DND-41 (cell line): Measurements from ENCODE around the gene FRMPD4.
A peak's percentile ranks its signal among the peaks of the same experiment; 100 is the strongest.

Source experiments
- ATAC-seq: fragments of 200-7000 bp; cut with Tn5 transposase; 3 replicates; pipeline ENCODE4 v1.9.1; 2021; ENCODE audit warnings: low read depth; ENCODE audit not compliant: insufficient read depth
- DNase-seq: peaks from one replicate; pipeline ENCODE4 v3.0.0-alpha.2; 2020
- H2AFZ ChIP-seq: 2 replicates; pipeline ENCODE4 v1.6.0; 2012; ENCODE audit warnings: low read depth, low read length
- H3K27ac ChIP-seq: 2 replicates; pipeline ENCODE4 v1.5.1; 2012; ENCODE audit warnings: low read length, inconsistent platforms
- H3K27me3 ChIP-seq: fragments of 200-600 bp; sonication (generic); 2 replicates; pipeline ENCODE4 v1.6.0; 2012; ENCODE audit warnings: low read length, mild to moderate bottlenecking, inconsistent platforms; ENCODE audit not compliant: insufficient read depth, poor library complexity
- H3K36me3 ChIP-seq: 2 replicates; pipeline ENCODE4 v1.5.1; 2012; ENCODE audit warnings: low read length, inconsistent platforms; ENCODE audit not compliant: insufficient read depth
- H3K4me1 ChIP-seq: 2 replicates; pipeline ENCODE4 v1.5.1; 2012; ENCODE audit warnings: mild to moderate bottlenecking, low read length; ENCODE audit not compliant: insufficient read depth
- H3K4me2 ChIP-seq: 2 replicates; pipeline ENCODE4 v1.6.0; 2012; ENCODE audit warnings: mild to moderate bottlenecking, moderate library complexity, low read length, inconsistent platforms; ENCODE audit not compliant: insufficient read depth
- H3K4me3 ChIP-seq, 2 experiments: fragments of 200-600 bp in 1 of 2; shearing (Covaris generic) in 1 of 2; 2 replicates each; pipeline ENCODE4 v1.5.1; 2012 to 2016; ENCODE audit warnings: inconsistent platforms in 2 of 2, low read length in 2 of 2, mild to moderate bottlenecking in 2 of 2, low read depth in 1 of 2, moderate library complexity in 1 of 2
- H3K79me2 ChIP-seq: 2 replicates; pipeline ENCODE4 v1.6.0; 2012; ENCODE audit warnings: low read length, inconsistent platforms; ENCODE audit not compliant: insufficient read depth
- H3K9ac ChIP-seq: 2 replicates; pipeline ENCODE4 v1.6.0; 2012; ENCODE audit warnings: low read depth, mild to moderate bottlenecking, inconsistent platforms, low read length, moderate library complexity
- H3K9me3 ChIP-seq: 2 replicates; pipeline ENCODE4 v1.5.1; 2012; ENCODE audit warnings: low read length, moderate library complexity, mild to moderate bottlenecking, inconsistent platforms; ENCODE audit not compliant: insufficient read depth, severe bottlenecking
- H4K20me1 ChIP-seq: 2 replicates; pipeline ENCODE4 v1.6.0; 2012; ENCODE audit warnings: low read length; ENCODE audit not compliant: insufficient read depth
- CTCF ChIP-seq: IDR thresholded peaks from 2 replicates; pipeline ENCODE4 v1.5.1; 2012; ENCODE audit warnings: borderline replicate concordance, low read length, moderate library complexity, mild to moderate bottlenecking; ENCODE audit not compliant: poor library complexity, severe bottlenecking; ENCODE audit errors: extremely low read depth
- EZH2 ChIP-seq: IDR thresholded peaks from 3 replicates; pipeline ENCODE4 v1.6.1; 2012; ENCODE audit warnings: borderline replicate concordance, low read depth, mild to moderate bottlenecking, moderate library complexity, low read length, inconsistent platforms; ENCODE audit not compliant: severe bottlenecking

FRMPD4 gene

GRCh38 chrX:12768491-12768890, 630.2 kb downstream of the FRMPD4 start:
- H4K20me1 ChIP-seq, result no peaks in the 10 kb centered on the region
- H3K27me3 ChIP-seq, result no peaks in the 10 kb centered on the region
- no peaks in the 10 kb centered on the region for H3K4me1 ChIP-seq
- DNase-seq (no peak), ATAC-seq (no peak; the same call in 2 of the 3 replicates)
- H3K36me3 ChIP-seq, result no peaks in the 10 kb centered on the region
- no peak overlapping the region for H3K27ac ChIP-seq
- H3K9me3 ChIP-seq, result no peaks in the 10 kb centered on the region
- no peak overlapping the region for H3K4me2 ChIP-seq
- H3K9ac ChIP-seq, result no peak overlapping the region
- H2AFZ ChIP-seq, result no peak overlapping the region
- TF ChIP-seq CTCF, result no peak
- TF ChIP-seq EZH2, result no peak
- H3K4me3 ChIP-seq, result no peak overlapping the region
- H3K79me2 ChIP-seq, result no peaks in the 10 kb centered on the region

- H3K4me2 ChIP-seq, result no peak overlapping the region
- H3K36me3 ChIP-seq, result no peaks in the 10 kb centered on the region
- H3K27me3 ChIP-seq, result no peaks in the 10 kb centered on the region
- H3K9me3 ChIP-seq, result no peaks in the 10 kb centered on the region
- H3K9ac ChIP-seq, result no peak overlapping the region
- peak; percentile 61 for TF ChIP-seq CTCF
- TF ChIP-seq EZH2, result no peak
- H3K4me1 ChIP-seq, result no peaks in the 10 kb centered on the region
- H4K20me1 ChIP-seq, result no peaks in the 10 kb centered on the region
- no peak overlapping the region for H2AFZ ChIP-seq
- H3K27ac ChIP-seq, result no peak overlapping the region
- ATAC-seq (peak; percentile 67), DNase-seq (no peak)
- no peak overlapping the region for H3K4me3 ChIP-seq
- no peaks in the 10 kb centered on the region for H3K79me2 ChIP-seq
Measured at GRCh38 chrX:12770440-12770839, 632.2 kb downstream of the FRMPD4 start.

- DNase-seq, result peak; percentile 11
- TF ChIP-seq EZH2, result no peak
- TF ChIP-seq CTCF, result peak; percentile 56
- H3K36me3 ChIP-seq, result no peaks in the 10 kb centered on the region
- H3K4me3 ChIP-seq, result no peak overlapping the region
- H3K27me3 ChIP-seq, result no peaks in the 10 kb centered on the region
- no peaks in the 10 kb centered on the region for H3K9me3 ChIP-seq
- no peak overlapping the region for H3K27ac ChIP-seq
- ATAC-seq, result peak; percentile 57; the same call in 2 of the 3 replicates
- no peaks in the 10 kb centered on the region for H3K4me1 ChIP-seq
- H3K79me2 ChIP-seq, result no peaks in the 10 kb centered on the region
- H3K4me2 ChIP-seq, result no peak overlapping the region
- H4K20me1 ChIP-seq, result no peaks in the 10 kb centered on the region
- no peak overlapping the region for H2AFZ ChIP-seq
- H3K9ac ChIP-seq, result no peak overlapping the region
Measured at GRCh38 chrX:12771445-12772069, 633.3 kb downstream of the FRMPD4 start.
